WTC11 (cell line): ENCODE results near the gene PDZD8. TPM values are rescaled to one million over a fixed set of nuclear protein-coding genes. Genes with fewer than 3 reads are reported as not detected.
A peak's percentile ranks its signal among the peaks of the same experiment; 100 is the strongest.

Source experiments
- ATAC-seq: fragments of 200-7000 bp; cut with Tn5 transposase; 2 replicates; pipeline ENCODE4 v1.10.0; 2021; ENCODE audit warnings: mild to moderate bottlenecking, moderate library complexity
- CTCF ChIA-PET: fragments of 300-600 bp; sonication (Branson Sonifier 250); formaldehyde crosslinking; loops from one replicate; lab custom pipeline; 2021; ENCODE audit warnings: antibody characterized with exemption; lab: Charles Lee
- POLR2A ChIA-PET: fragments of 350-600 bp; sonication (Branson Sonifier 250); formaldehyde crosslinking; loops from one replicate; lab custom pipeline; 2021; ENCODE audit warnings: antibody characterized with exemption; lab: Charles Lee
- DNase-seq: peaks from one replicate; pipeline ENCODE4 v3.0.0; 2021; ENCODE audit warnings: low spot score
- H3K27ac Mint-ChIP-seq: 2 replicates; pipeline ENCODE4 v1.8.0; 2021; ENCODE audit warnings: mixed read lengths
- H3K27me3 Mint-ChIP-seq: 2 replicates; pipeline ENCODE4 v1.8.0; 2021; ENCODE audit warnings: low read depth, mild to moderate bottlenecking, moderate library complexity, mixed read lengths
- H3K36me3 Mint-ChIP-seq: 2 replicates; pipeline ENCODE4 v1.8.0; 2021; ENCODE audit warnings: mixed read lengths
- H3K4me1 Mint-ChIP-seq: 2 replicates; pipeline ENCODE4 v1.8.0; 2022; ENCODE audit warnings: mixed read lengths
- H3K4me3 Mint-ChIP-seq: 2 replicates; pipeline ENCODE4 v1.8.0; 2021; ENCODE audit warnings: mild to moderate bottlenecking, moderate library complexity, mixed read lengths
- H3K9me3 Mint-ChIP-seq: 2 replicates; pipeline ENCODE4 v1.8.0; 2021; ENCODE audit warnings: mixed read lengths
- AR ChIP-seq: fragments of 250-450 bp; sonication (Bioruptor Pico); IDR thresholded peaks from 2 replicates; pipeline ENCODE4 v1.9.0; 2021; ENCODE audit warnings: mild to moderate bottlenecking
- CREM ChIP-seq: sonication (generic); formaldehyde crosslinking; IDR thresholded peaks from 2 replicates; pipeline ENCODE4 v1.8.1; 2022; ENCODE audit warnings: mild to moderate bottlenecking, missing genetic modification reagents, moderate library complexity
- CTCF ChIP-seq: fragments of 200-600 bp; IDR thresholded peaks from 2 replicates; pipeline ENCODE4 v1.8.0; 2022; ENCODE audit warnings: antibody characterized with exemption
- ERG ChIP-seq: fragments of 250-450 bp; sonication (Bioruptor Pico); IDR thresholded peaks from 2 replicates; pipeline ENCODE4 v1.8.0; 2021; ENCODE audit warnings: mild to moderate bottlenecking
- GRHL2 ChIP-seq: fragments of 250-450 bp; sonication (Bioruptor Pico); IDR thresholded peaks from 2 replicates; pipeline ENCODE4 v1.8.0; 2022; ENCODE audit warnings: mild to moderate bottlenecking, moderate library complexity; ENCODE audit not compliant: insufficient replicate concordance, severe bottlenecking
- IRF2 ChIP-seq: sonication (generic); formaldehyde crosslinking; IDR thresholded peaks from 2 replicates; pipeline ENCODE4 v1.8.0; 2022; ENCODE audit warnings: low read depth, missing genetic modification reagents, borderline replicate concordance
- RELA ChIP-seq: sonication (generic); formaldehyde crosslinking; IDR thresholded peaks from 2 replicates; pipeline ENCODE4 v1.8.1; 2022; ENCODE audit warnings: missing genetic modification reagents, mild to moderate bottlenecking, borderline replicate concordance
- SMAD4 ChIP-seq: sonication (generic); formaldehyde crosslinking; IDR thresholded peaks from 2 replicates; pipeline ENCODE4 v1.8.0; 2022; ENCODE audit warnings: mild to moderate bottlenecking, missing genetic modification reagents
- SOX15 ChIP-seq: fragments of 250-450 bp; sonication (Bioruptor Pico); IDR thresholded peaks from 2 replicates; pipeline ENCODE4 v1.9.0; 2021; ENCODE audit warnings: mild to moderate bottlenecking
- TEAD1 ChIP-seq: sonication (generic); formaldehyde crosslinking; IDR thresholded peaks from 2 replicates; pipeline ENCODE4 v1.8.0; 2022; ENCODE audit warnings: mild to moderate bottlenecking, missing genetic modification reagents
- USF2 ChIP-seq: sonication (generic); formaldehyde crosslinking; IDR thresholded peaks from 2 replicates; pipeline ENCODE4 v1.8.1; 2023; ENCODE audit warnings: mild to moderate bottlenecking, missing genetic modification reagents, moderate library complexity
- ZNF532 ChIP-seq: fragments of 250-450 bp; sonication (Bioruptor Pico); IDR thresholded peaks from 2 replicates; pipeline ENCODE4 v1.9.0; 2021; ENCODE audit warnings: mild to moderate bottlenecking, borderline replicate concordance
- total RNA-seq: library from RNA; stranded (reverse); gene quantifications from 3 replicates; pipeline ENCODE4 v1.2.3, GENCODE V29; 2021

Gene PDZD8
- total RNA-seq, 1 experiment from 2014 or later = 52.7 TPM

- peak; percentile 69 for ATAC-seq
- POLR2A ChIA-PET = interaction anchor here (1.2 kb wide), 1 partner anchor 103 kb away, joined by 3 read pairs; no protein-coding TSS in a partner anchor
Measured at GRCh38 chr10:117320050-117320665, 55.1 kb downstream of the PDZD8 start.

GRCh38 chr10:117318909-117319308, 56.3 kb downstream of the PDZD8 start:
- peaks cover 25% of the 10 kb centered on the region for H3K4me1 Mint-ChIP-seq
- H3K4me3 Mint-ChIP-seq = no peak overlapping the region
- no peak for DNase-seq
- no peaks in the 10 kb centered on the region for H3K27me3 Mint-ChIP-seq
- H3K36me3 Mint-ChIP-seq = no peaks in the 10 kb centered on the region
- ChIA-PET CTCF (interaction anchor here (0.7 to 4.6 kb wide), 20 partner anchors 9 to 143 kb away, joined by 3 to 119 read pairs (median 4); no protein-coding TSS in a partner anchor), POLR2A (no interaction called here)
- no peak overlapping the region for H3K27ac Mint-ChIP-seq
- no peak for ATAC-seq
- no peaks in the 10 kb centered on the region for H3K9me3 Mint-ChIP-seq
- no peak for TF ChIP-seq IRF2 (CRISPR knock-in tag)
- TF ChIP-seq GRHL2 (CRISPR knock-in tag) = no peak
- no peak for TF ChIP-seq SMAD4 (CRISPR knock-in tag)
- TF ChIP-seq SOX15 (CRISPR knock-in tag) = no peak
- TF ChIP-seq CREM (CRISPR knock-in tag) = no peak
- no peak for TF ChIP-seq USF2 (CRISPR knock-in tag)
- no peak for TF ChIP-seq RELA (CRISPR knock-in tag)
- TF ChIP-seq ERG (CRISPR knock-in tag) = no peak
- no peak for TF ChIP-seq TEAD1 (CRISPR knock-in tag)
- no peak for TF ChIP-seq AR (CRISPR knock-in tag)

More at GRCh38 chr10:117320050-117320665, 55.1 kb downstream of the PDZD8 start:
- Mint-ChIP-seq H3K9me3 (no peaks in the 10 kb centered on the region), H3K4me1 (peaks cover 34% of the 10 kb centered on the region), H3K27ac (no peak overlapping the region), H3K4me3 (no peak overlapping the region), H3K36me3 (peaks cover 9% of the 10 kb centered on the region), H3K27me3 (no peaks in the 10 kb centered on the region)
- CTCF ChIA-PET = interaction anchor here (0.6 to 4.6 kb wide), 23 partner anchors 8 to 123 kb away, joined by 3 to 119 read pairs (median 5); partner anchors contain the start of gene SLC18A2
- no peak for DNase-seq
- 0 out of 2 replicates have a peak, but pooled peaks have one; percentile 29 for TF ChIP-seq CTCF
- no peak for TF ChIP-seq ZNF532 (CRISPR knock-in tag)
